Measurements from ENCODE around the gene CD58. TPM values are rescaled to one million over a fixed set of nuclear protein-coding genes. Genes with fewer than 3 reads are reported as not detected.

Gene CD58
- polyA plus RNA-seq, 1 of the 3 experiments (the other 2 are of a cell fraction) = 18.1 TPM

- no peaks in the 10 kb centered on the region for H3K9me2 ChIP-seq
- H3K9me3 ChIP-seq = no peaks in the 10 kb centered on the region
- peaks cover 22 to 55% of the 10 kb centered on the region in 2 experiments; a peak in 3 of 4 replicates for H3K4me1 ChIP-seq (ENCODE audit: control insufficient read depth in 1 of 2, insufficient read depth in 2 of 2, low read depth in 1 of 2, low read length in 1 of 2)
- H3K4me3 ChIP-seq (ENCODE audit: low read depth in 2 of 2, low read length in 1 of 2) = no peak overlapping the region
- no peak for DNase-seq
- H2AFZ ChIP-seq (ENCODE audit: low read depth) = no peak overlapping the region
- H3K27ac ChIP-seq (ENCODE audit: low read depth in 2 of 2, low read length in 1 of 2) = no peak overlapping the region
- no peaks in the 10 kb centered on the region for H3F3A ChIP-seq (replicated peaks; ENCODE audit: insufficient read depth)
- no peak overlapping the region for H3K4me2 ChIP-seq
- TF ChIP-seq USF2 (IDR thresholded peaks at IDR 0.05; ENCODE audit: borderline replicate concordance, low read depth, low read length) (no peak), GABPA (IDR thresholded peaks at IDR 0.05; ENCODE audit: low read depth) (no peak), SIN3A (IDR thresholded peaks at IDR 0.05; ENCODE audit: borderline replicate concordance, low read depth, low read length) (no peak), CTCF (IDR thresholded peaks at IDR 0.05) (no peak), EZH2phosphoT487 (IDR thresholded peaks at IDR 0.05; ENCODE audit: borderline replicate concordance, low read depth) (no peak)
- H4K20me1 ChIP-seq (ENCODE audit: insufficient read depth) = no peaks in the 10 kb centered on the region
- CTCF ChIA-PET = interaction anchor here (11.2 to 29.6 kb wide), 2 partner anchors 14 to 341 kb away, joined by 237 to 1099 read pairs; no protein-coding TSS in a partner anchor
- POLR2A ChIA-PET = no interaction called here
- no peaks in the 10 kb centered on the region for H3K36me3 ChIP-seq (replicated peaks in 1 of 2; ENCODE audit: control insufficient read depth in 1 of 2, insufficient read depth in 2 of 2, low read length in 1 of 2)
- H3K79me2 ChIP-seq (ENCODE audit: insufficient read depth) = no peaks in the 10 kb centered on the region
- H3K9ac ChIP-seq = no peak overlapping the region
- H3K27me3 ChIP-seq (ENCODE audit: insufficient read depth) = no peaks in the 10 kb centered on the region
- 92% methylated on average over 1 of the region's 1 CpG for WGBS (ENCODE audit: low lambda C conversion rate)
These were observed 83.2 kb downstream of the CD58 start for GRCh38 chr1:116487583-116487982.

GRCh38 chr1:116487031-116487430, 83.8 kb downstream of the CD58 start:
- H3K4me1 ChIP-seq (ENCODE audit: control insufficient read depth in 1 of 2, insufficient read depth in 2 of 2, low read depth in 1 of 2, low read length in 1 of 2) = peaks cover 19 to 55% of the 10 kb centered on the region in 2 experiments; a peak in 3 of 4 replicates
- no peaks in the 10 kb centered on the region for H3K27me3 ChIP-seq (ENCODE audit: insufficient read depth)
- peak overlapping the region in 1 of 2 experiments; percentile 65; a peak in 1 of 4 replicates for H3K27ac ChIP-seq (ENCODE audit: low read depth in 2 of 2, low read length in 1 of 2)
- no peaks in the 10 kb centered on the region for H3F3A ChIP-seq (replicated peaks; ENCODE audit: insufficient read depth)
- CTCF ChIA-PET = interaction anchor here (11.2 to 29.6 kb wide), 2 partner anchors 14 to 340 kb away, joined by 237 to 1099 read pairs; no protein-coding TSS in a partner anchor
- POLR2A ChIA-PET = no interaction called here
- no peaks in the 10 kb centered on the region for H3K79me2 ChIP-seq (ENCODE audit: insufficient read depth)
- no peak overlapping the region for H2AFZ ChIP-seq (ENCODE audit: low read depth)
- peak; percentile 21; the same call in 1 of the 2 replicates for TF ChIP-seq TCF12 (IDR thresholded peaks at IDR 0.05)
- TF ChIP-seq NRF1 (IDR thresholded peaks at IDR 0.05; ENCODE audit: low read depth, low read length) = no peak
- H3K36me3 ChIP-seq (replicated peaks in 1 of 2; ENCODE audit: control insufficient read depth in 1 of 2, insufficient read depth in 2 of 2, low read length in 1 of 2) = no peaks in the 10 kb centered on the region
- no peak for DNase-seq
- H3K9me2 ChIP-seq = no peaks in the 10 kb centered on the region
- peak overlapping the region; percentile 33; the same call in 1 of the 2 replicates for H3K4me2 ChIP-seq
- H3K9ac ChIP-seq = no peak overlapping the region
- H3K9me3 ChIP-seq = no peaks in the 10 kb centered on the region
- no peak overlapping the region for H3K4me3 ChIP-seq (ENCODE audit: low read depth in 2 of 2, low read length in 1 of 2)
- H4K20me1 ChIP-seq (ENCODE audit: insufficient read depth) = no peaks in the 10 kb centered on the region

- POLR2A ChIA-PET = interaction anchor here (2.7 kb wide), 1 partner anchor 347 kb away, joined by 29 read pairs; no protein-coding TSS in a partner anchor
- Histone ChIP-seq H3K9me3 (no peaks in the 10 kb centered on the region), H3K4me1 (ENCODE audit: control insufficient read depth in 1 of 2, insufficient read depth in 2 of 2, low read depth in 1 of 2, low read length in 1 of 2) (peaks cover 15 to 55% of the 10 kb centered on the region in 2 experiments; a peak in 3 of 4 replicates), H3K9me2 (no peaks in the 10 kb centered on the region), H3K4me3 (ENCODE audit: low read depth in 2 of 2, low read length in 1 of 2) (no peak overlapping the region), H3K79me2 (ENCODE audit: insufficient read depth) (no peaks in the 10 kb centered on the region), H3K9ac (no peak overlapping the region), H3K27me3 (ENCODE audit: insufficient read depth) (no peaks in the 10 kb centered on the region), H4K20me1 (ENCODE audit: insufficient read depth) (no peaks in the 10 kb centered on the region), H3K27ac (ENCODE audit: low read depth in 2 of 2, low read length in 1 of 2) (peak overlapping the region in 1 of 2 experiments; percentile 65; a peak in 2 of 4 replicates), H3K4me2 (peak overlapping the region; percentile 33; the same call in 1 of the 2 replicates), H3K36me3 (replicated peaks in 1 of 2; ENCODE audit: control insufficient read depth in 1 of 2, insufficient read depth in 2 of 2, low read length in 1 of 2) (no peaks in the 10 kb centered on the region), H3F3A (replicated peaks; ENCODE audit: insufficient read depth) (no peaks in the 10 kb centered on the region), H2AFZ (ENCODE audit: low read depth) (no peak overlapping the region)
- WGBS (ENCODE audit: low lambda C conversion rate) = 33% methylated on average over 3 of the region's 3 CpGs
- CTCF ChIA-PET = interaction anchor here (1.1 to 29.6 kb wide), 17 partner anchors 14 to 361 kb away, joined by 3 to 1099 read pairs (median 16); no protein-coding TSS in a partner anchor
- no peak for DNase-seq
- TF ChIP-seq POLR2AphosphoS5 (IDR thresholded peaks at IDR 0.05; ENCODE audit: low read depth, low read length) (peak; percentile 53; the same call in 1 of the 2 replicates), JUND (IDR thresholded peaks at IDR 0.05) (peak; percentile 85), MAX (IDR thresholded peaks at IDR 0.05; ENCODE audit: low read depth) (0 out of 2 replicates have a peak, but pooled peaks have one; percentile 29), ZBTB33 (IDR thresholded peaks at IDR 0.05; ENCODE audit: borderline replicate concordance, low read depth) (no peak), TCF12 (IDR thresholded peaks at IDR 0.05) (peak; percentile 76), IRF3 (IDR thresholded peaks at IDR 0.05; ENCODE audit: low read depth, low read length) (no peak), MXI1 (IDR thresholded peaks at IDR 0.05; ENCODE audit: low read depth, low read length) (no peak), NFIC (IDR thresholded peaks at IDR 0.05; ENCODE audit: borderline replicate concordance) (peak; percentile 89), EP300 (IDR thresholded peaks at IDR 0.05; ENCODE audit: borderline replicate concordance in 1 of 2, low read depth in 1 of 2, low read length in 1 of 2) (peak in 1 of 2 experiments; percentile 71; a peak in 2 of 4 replicates)
These were observed 84.4 kb downstream of the CD58 start for GRCh38 chr1:116486424-116486823.
